GM19395 (cell line): ENCODE measurements around the gene ITPR3.

Experiments
- ATAC-seq: cut with Tn5 transposase; IDR thresholded peaks from one replicate; pipeline ENCODE4 v1.9.1; 2021; ENCODE audit warnings: mild to moderate bottlenecking, moderate library complexity; ENCODE audit not compliant: unreplicated experiment

The ITPR3 gene

DNA sequence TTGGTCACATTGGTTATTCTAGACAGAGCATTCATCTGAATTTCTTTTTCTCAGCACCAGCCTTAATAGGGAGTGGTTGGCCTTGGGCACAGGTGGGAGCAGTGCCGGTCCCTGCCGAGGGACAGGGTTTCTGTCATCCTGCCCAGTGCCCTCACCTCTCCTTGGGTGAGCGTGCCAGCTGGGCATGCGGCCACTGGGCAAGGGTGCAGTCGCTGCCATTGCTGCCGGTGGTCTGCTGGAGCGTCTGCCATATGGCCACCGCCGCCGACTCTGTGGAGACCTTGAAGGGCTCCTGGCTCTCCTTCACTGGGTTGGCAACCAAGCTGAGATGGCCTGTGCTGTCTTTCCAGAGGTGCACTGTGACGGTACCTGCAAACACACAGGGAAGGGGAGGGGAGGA lies 106.8 kb downstream of the ITPR3 start:
- no peak for ATAC-seq

DNA sequence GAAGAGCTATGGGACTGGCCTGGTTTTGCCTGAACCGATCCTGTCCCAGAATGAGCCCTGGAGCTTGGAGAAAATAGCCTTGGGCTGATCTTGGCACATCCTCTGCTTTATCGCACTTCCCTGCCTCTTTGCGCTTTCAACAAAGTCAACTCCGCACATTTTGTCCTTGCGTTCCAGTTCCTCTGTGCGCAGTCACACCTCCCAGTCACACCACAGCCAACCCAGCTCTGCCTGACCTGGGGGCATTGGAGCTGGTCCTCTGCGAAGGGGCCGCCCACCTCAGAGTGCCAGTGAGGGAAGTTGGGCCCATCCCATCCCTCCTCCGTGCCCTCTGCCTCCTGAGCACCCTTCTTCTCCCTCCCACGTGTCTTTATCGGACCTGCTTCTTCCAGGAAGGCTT lies 107.3 kb downstream of the ITPR3 start:
- no peak for ATAC-seq

DNA sequence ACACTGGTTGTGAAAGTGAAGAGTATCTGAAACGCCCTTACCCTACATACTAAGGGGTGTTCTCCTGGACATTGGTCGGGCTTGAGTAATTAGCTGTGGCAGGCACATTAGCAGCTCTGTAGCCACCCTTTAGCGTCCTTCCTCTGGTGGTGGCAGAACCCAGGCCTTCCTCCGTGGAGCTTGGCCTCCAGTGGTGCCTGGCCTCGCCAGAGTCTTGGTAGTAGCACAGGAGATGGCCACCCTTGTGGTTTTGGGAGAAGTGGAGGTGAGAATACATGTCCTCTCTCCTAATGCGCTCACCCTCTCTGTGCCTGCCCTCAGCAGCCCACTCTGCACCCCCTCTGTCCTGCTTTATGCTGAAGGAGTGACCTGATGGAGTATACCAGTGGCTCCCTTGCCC lies 107.9 kb downstream of the ITPR3 start:
- no peak for ATAC-seq

GRCh38 chr6:33730611-33731010 lies 109.5 kb downstream of the ITPR3 start:
- ATAC-seq = no peak

DNA sequence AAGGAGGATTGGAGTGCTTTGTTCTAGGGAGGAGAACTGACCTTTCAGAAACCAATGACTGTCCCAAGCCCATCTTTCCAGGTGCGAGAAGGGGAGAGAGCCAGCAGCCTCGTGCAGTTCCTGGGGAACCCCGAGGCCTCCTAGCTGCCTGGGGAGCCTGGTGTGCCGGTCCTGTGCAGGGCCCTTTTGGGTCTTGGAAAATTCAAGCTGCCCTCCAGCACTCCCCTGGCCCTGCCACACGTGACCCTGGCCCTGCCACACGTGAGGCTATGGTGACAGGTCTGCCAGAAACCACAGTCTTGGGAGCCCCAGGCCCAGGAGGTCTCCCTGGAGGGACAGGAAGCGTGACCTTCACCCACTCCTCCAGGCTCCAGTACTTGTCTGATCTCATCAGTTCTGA lies 109.9 kb downstream of the ITPR3 start:
- ATAC-seq = no peak

DNA sequence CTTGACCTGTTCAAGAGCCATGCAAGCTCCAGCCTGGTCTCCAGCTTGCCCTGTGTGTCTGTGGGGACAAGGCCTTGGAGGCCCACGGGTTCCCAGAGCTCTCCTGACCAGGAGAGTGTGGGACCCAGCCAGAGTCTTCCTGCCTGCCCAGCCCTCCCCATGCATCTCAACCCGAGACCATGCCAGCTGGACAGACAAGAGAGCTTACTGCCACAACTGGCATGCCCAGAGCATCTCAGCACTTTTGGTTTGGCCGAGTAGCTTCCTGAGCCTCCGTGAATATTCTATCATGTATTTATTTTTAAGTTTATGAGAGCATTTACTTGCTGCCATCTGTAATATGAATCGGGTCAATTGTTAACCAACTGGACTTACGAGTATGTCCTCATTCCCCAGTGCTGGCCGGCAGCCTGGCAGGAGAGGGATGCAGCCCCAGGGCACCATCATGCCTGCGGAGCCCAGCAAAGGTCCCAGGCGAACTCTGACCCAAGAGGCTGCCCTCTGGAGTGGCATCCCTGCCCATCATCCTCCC lies 110.7 kb downstream of the ITPR3 start:
- ATAC-seq = no peak

DNA sequence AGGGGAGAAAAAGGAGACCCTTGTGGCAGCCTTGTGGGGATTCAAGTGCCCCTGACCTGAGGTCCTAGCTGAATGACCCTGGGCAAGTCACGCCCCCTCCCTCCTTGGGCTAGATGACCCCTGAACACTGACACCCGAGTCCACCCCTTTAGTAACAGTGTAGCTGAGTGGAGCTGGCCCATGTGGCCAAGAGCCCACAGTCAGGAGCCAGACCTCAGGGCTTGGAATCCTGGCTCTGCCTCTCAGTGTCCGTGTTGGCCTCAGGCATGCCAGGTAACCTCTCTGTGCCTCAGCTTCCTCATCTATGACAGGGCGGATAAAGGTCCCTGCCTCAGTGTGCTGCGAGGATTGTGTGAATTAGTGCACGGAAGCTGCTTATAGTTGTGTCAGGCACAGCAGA lies 111.3 kb downstream of the ITPR3 start:
- no peak for ATAC-seq

DNA sequence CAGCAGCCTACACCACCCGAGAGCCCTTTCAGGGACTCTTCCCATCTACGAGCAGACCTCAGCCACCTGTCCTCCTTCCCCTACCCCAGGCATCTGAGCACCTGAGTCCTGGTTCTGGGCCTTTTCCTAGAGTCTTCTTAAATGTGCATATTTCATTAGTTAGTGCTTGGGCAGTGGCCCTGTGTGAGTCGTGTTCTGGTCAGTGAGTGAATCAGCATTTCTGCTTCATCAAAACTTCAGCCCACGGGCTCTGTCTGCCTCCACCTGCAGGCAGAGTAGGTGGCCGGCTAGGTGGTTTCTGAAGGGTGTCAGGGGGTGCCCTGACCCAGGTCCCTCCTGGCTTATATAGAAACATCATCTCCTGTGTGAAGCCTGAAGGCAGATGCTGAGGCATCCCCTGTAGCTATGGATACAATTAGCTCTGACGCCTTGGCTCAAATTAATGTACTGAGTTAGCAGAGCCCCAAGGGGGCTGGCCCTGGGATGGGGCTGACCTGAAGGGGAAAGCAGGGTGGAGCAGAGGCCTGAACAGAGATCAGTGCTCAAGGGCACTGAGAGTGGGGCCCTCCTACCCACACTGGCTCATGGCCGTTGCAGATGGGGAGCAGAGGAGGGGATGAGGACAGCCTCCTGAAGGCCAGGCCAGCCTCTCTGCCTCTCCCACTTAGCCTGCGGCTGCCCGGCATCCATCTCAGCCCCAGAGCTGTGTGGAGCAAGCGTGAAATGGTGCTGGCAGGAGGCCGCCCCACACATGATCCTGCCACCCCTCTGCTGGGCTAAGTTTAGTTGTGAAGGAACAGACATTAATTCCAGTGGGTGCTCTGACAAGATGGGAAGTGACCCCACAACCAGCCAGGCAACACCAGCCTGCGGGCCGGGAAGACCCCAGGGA lies 111.9 kb downstream of the ITPR3 start:
- ATAC-seq = no peak

GRCh38 chr6:33733709-33734007 lies 112.5 kb downstream of the ITPR3 start:
- ATAC-seq = no peak

DNA sequence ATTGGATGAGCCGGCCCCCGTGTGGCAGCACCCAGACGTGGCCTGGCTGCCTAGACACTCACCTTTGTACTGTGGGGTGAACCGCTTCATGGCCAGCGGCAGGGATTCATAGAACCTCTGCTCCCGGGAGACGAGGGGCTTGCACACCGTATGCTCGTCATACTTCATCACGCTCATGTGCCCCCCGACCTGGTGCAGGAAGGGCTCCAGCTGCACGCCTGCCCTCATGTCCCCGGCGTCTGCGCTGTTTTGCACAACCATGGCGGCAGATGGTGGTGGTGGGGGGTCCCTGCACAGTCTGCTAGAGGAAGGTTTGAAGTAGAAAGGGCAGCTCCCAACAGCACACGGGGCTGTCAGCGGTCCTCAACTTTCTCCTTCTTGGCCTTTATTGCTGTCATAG lies 114.1 kb downstream of the ITPR3 start:
- no peak for ATAC-seq

DNA sequence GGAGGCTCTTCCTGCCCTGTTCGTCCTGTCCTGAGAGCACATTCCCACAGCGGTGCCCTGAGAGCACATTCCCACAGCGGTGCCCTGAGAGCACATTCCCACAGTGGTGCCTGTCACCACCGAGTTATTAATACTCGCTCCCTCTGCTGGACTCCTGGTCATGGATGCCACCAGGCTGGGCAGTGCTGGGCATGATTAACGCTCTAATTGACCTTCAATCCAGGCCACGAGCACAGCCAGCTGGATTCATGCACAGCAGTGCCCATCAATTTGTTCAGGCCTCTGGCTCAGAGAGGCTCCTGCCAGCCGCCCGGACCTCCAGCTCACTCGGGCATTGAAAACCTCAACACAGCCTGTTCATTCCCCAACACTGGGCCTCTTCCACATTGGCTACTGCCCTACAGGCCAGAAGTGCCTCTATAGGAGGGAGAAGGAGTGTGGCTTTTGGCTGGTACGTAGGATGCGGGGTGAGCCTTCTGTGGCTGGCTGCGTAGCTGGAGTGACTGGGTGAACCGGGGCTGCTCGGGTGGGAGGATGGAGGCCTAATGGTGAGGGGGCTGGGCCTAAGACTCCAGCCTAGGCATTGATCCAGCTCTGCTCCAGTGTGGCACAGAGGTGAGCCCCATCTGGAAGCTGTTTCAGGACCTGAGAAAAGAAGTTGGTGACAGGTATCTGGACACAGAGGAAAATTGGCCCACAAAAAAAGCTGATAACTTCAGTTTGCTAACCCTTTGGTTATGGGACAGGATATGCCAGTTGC lies 116.3 kb downstream of the ITPR3 start:
- no peak for ATAC-seq

DNA sequence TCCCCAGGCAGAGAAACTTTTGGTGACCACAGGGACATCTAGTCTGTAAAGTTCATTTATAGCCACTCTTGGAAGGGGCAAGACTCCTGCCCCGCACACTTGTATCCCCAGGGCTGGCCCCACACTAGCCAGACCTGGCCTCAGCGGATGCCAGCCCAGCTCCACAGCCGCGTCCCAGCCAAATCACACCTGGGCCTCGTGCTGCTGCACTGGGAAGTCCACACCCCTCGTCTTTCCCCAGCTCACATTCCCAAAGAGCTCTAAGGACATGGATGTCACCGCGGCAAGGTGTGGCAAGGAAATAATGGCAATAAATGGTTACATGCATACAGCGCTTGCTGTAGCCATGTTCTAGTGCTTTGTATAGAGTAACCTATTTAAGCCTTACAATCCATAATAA lies 117.0 kb downstream of the ITPR3 start:
- ATAC-seq = no peak

DNA sequence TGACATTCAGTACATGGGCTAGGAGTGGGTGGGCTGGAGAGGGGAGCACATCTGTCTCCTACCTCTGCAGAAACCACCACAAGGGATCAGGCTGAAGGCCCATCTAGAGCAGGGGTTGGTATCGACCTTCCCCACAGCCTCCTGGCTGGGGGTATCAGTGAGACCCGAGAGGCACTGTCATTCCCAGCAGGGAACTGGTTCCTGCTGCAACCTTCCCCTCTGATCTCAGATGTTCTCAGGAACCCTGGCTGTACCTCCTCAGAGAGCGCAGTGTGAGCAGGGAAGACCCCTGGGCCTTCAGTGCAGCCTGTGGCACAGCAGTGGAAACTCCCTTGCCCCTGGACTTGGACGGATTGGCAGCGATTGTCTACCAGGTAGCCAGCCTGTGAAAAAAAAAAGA lies 117.8 kb downstream of the ITPR3 start:
- ATAC-seq = no peak

DNA sequence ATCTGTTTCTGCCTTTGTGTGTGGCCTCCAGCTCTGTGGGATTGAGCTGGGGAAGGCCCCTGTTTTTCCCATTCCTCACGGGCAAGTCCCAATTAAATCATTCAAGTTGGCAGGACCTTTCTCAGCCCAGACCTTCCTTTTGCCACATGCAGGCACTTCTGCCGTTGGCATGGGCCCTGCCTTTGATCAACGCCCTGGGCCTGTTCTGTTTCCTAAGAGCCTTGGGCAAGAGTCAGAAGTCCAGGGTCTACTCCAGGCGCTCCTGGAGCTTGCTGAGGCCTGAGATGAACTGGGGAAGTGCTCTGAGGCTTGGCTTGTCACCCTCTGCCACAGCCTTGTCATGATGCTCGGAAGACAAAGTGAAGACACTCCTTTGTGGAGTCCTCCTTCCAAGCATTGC lies 118.4 kb downstream of the ITPR3 start:
- no peak for ATAC-seq

- no peak for ATAC-seq
Measured at GRCh38 chr6:33740204-33740608, 119.1 kb downstream of the ITPR3 start.

- ATAC-seq = no peak
Measured at GRCh38 chr6:33740794-33741193, 119.7 kb downstream of the ITPR3 start.

DNA sequence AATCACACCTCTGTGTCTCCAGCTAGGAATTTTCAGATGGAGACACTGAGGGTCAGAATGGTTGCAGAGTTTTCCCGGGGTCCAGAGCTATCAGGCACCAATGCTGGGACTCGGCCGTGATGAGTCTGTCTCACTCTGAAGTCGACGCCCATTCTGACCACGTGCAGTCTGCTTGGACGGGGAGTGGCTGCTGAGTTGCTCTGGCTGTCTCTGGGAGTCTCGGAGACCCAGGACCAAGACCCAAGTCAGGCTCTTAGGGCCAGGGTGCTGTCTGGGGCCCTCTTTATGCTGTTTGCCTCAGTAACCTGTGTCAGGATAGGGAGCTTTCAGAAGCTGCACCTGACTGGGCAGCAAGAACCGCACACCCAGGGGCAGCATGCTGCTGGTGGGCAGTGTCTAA lies 121.0 kb downstream of the ITPR3 start:
- ATAC-seq = no peak

GRCh38 chr6:33742837-33743236 lies 121.7 kb downstream of the ITPR3 start:
- no peak for ATAC-seq

GRCh38 chr6:33744001-33744848 lies 123.1 kb downstream of the ITPR3 start:
- ATAC-seq = no peak

GRCh38 chr6:33744895-33745546 lies 123.9 kb downstream of the ITPR3 start:
- ATAC-seq = no peak

- no peak for ATAC-seq
Measured at GRCh38 chr6:33745548-33745947, 124.4 kb downstream of the ITPR3 start.
